GM19099 (cell line): ENCODE results near the gene ATP6V1F.

Experiments
- POLR2A ChIP-seq: IDR thresholded peaks from 3 replicates; pipeline ENCODE4 v1.6.1; 2011; ENCODE audit warnings: low read depth; ENCODE audit not compliant: insufficient read length; ENCODE audit errors: extremely low read depth

Gene ATP6V1F

GRCh38 chr7:128904381-128905197, 41.9 kb downstream of the ATP6V1F start:
- TF ChIP-seq POLR2A, result no peak

GRCh38 chr7:128906001-128906765, 43.5 kb downstream of the ATP6V1F start:
- TF ChIP-seq POLR2A, result no peak

GRCh38 chr7:128906766-128907559, 44.3 kb downstream of the ATP6V1F start:
- no peak for TF ChIP-seq POLR2A

GRCh38 chr7:128908750-128909624, 46.3 kb downstream of the ATP6V1F start:
- no peak for TF ChIP-seq POLR2A

GRCh38 chr7:128909625-128910568, 47.2 kb downstream of the ATP6V1F start:
- no peak for TF ChIP-seq POLR2A

GRCh38 chr7:128910569-128910945, 47.9 kb downstream of the ATP6V1F start, which contains the start of gene KCP:
Gene KCP (minus strand): TSS chr7:128910709. CDS start chr7:128910676, 33 bp downstream.
- no peak for TF ChIP-seq POLR2A

- TF ChIP-seq POLR2A, result no peak
Measured at GRCh38 chr7:128911423-128912031, 48.9 kb downstream of the ATP6V1F start.

GRCh38 chr7:128912281-128912680, 49.6 kb downstream of the ATP6V1F start:
- no peak for TF ChIP-seq POLR2A

GRCh38 chr7:128913870-128914565, 51.4 kb downstream of the ATP6V1F start:
- TF ChIP-seq POLR2A, result no peak

GRCh38 chr7:128914566-128915151, 52.0 kb downstream of the ATP6V1F start:
- TF ChIP-seq POLR2A, result no peak

GRCh38 chr7:128915271-128915819, 52.7 kb downstream of the ATP6V1F start:
- TF ChIP-seq POLR2A, result no peak
